H1 (cell line): ENCODE results near the gene FGF1. TPM values are rescaled to one million over a fixed set of nuclear protein-coding genes. Genes with fewer than 3 reads are reported as not detected.

Experiments used
- EP300 ChIP-seq, 2 experiments: IDR thresholded peaks; 1 replicate in 1 of 2; 2 replicates in 1 of 2; pipeline ENCODE4 v1.6.1; 2011 to 2012; ENCODE audit warnings: low read depth in 2 of 2, low read length in 2 of 2, mild to moderate bottlenecking in 2 of 2, borderline replicate concordance in 1 of 2, inconsistent platforms in 1 of 2, moderate library complexity in 1 of 2
- polyA plus RNA-seq, 7 experiments: library from polyadenylated mRNA; depleted of rRNA in 3 of 7; stranded (reverse) in 5 of 7; unstranded in 2 of 7; fragments of >200 nt in 5 of 7; fragments of 200-250 nt in 2 of 7; gene quantifications; 1 replicate in 5 of 7; 2 replicates in 1 of 7; 4 replicates in 1 of 7; pipeline versions ENCODE4 v1.2.1 to v1.2.3, GENCODE V29; 2011 to 2013; ENCODE audit warnings: missing spikeins in 2 of 7, mixed read lengths in 2 of 7
- total RNA-seq: library from RNA; stranded (reverse); fragmentation: NEBNext Ultra II Directional; extraction: Animal tissue kit (Norgen Biotek cat#: 25700); gene quantifications from 2 replicates; pipeline ENCODE4 v1.2.1, GENCODE V29; 2021

Gene FGF1
- total and polyA plus RNA-seq, 2 of the 8 experiments (the other 6 are each of a cell fraction or from before 2014, with no cell fraction given), result 0.30 to 0.50 TPM

GRCh38 chr5:142669477-142669876 is 16.4 kb downstream of the FGF1 start (continued):
- TF ChIP-seq EP300 (IDR thresholded peaks at IDR 0.05; ENCODE audit: borderline replicate concordance in 1 of 2, low read depth in 2 of 2, low read length in 2 of 2), result no peak
